Glutamatergic neuron (in vitro differentiated cells): Measurements from ENCODE around the gene NDUFV2. TPM values are rescaled to one million over a fixed set of nuclear protein-coding genes. Genes with fewer than 3 reads are reported as not detected.

Experiments
- DNase-seq: peaks from one replicate; pipeline ENCODE4 v3.0.0; 2022
- H3K27ac Mint-ChIP-seq: one replicate; pipeline ENCODE4 v1.8.0; 2020; ENCODE audit warnings: mild to moderate bottlenecking, mixed read lengths, inconsistent platforms; ENCODE audit not compliant: unreplicated experiment
- H3K27me3 Mint-ChIP-seq: one replicate; pipeline ENCODE4 v1.8.0; 2020; ENCODE audit warnings: mild to moderate bottlenecking, moderate library complexity, mixed read lengths, inconsistent platforms; ENCODE audit not compliant: unreplicated experiment
- H3K36me3 Mint-ChIP-seq: one replicate; pipeline ENCODE4 v1.8.0; 2020; ENCODE audit warnings: mild to moderate bottlenecking, mixed read lengths, inconsistent platforms; ENCODE audit not compliant: unreplicated experiment
- H3K4me1 Mint-ChIP-seq: one replicate; pipeline ENCODE4 v1.8.0; 2020; ENCODE audit warnings: mild to moderate bottlenecking, low read depth, mixed read lengths, inconsistent platforms; ENCODE audit not compliant: unreplicated experiment
- H3K4me3 Mint-ChIP-seq: one replicate; pipeline ENCODE4 v1.8.0; 2020; ENCODE audit warnings: mild to moderate bottlenecking, mixed read lengths, inconsistent platforms; ENCODE audit not compliant: unreplicated experiment
- H3K9me3 Mint-ChIP-seq: one replicate; pipeline ENCODE4 v1.8.0; 2020; ENCODE audit warnings: mild to moderate bottlenecking, moderate library complexity, mixed read lengths, inconsistent platforms; ENCODE audit not compliant: unreplicated experiment
- CTCF ChIP-seq: fragments of 200-600 bp; sonication (generic); IDR thresholded peaks from one replicate; pipeline ENCODE4 v1.5.0; 2021; ENCODE audit not compliant: partially characterized antibody, unreplicated experiment
- total RNA-seq: library from RNA; stranded (reverse); fragmentation: NEBNext Ultra II Directional; extraction: Animal tissue kit (Norgen Biotek cat#: 25700); gene quantifications from one replicate; pipeline ENCODE4 v1.2.1, GENCODE V29; 2021; ENCODE audit not compliant: unreplicated experiment

Gene NDUFV2
- total RNA-seq, 1 donor from 2014 or later = 133 TPM

GRCh38 chr18:9148203-9148552, 45.7 kb downstream of the NDUFV2 start:
- Mint-ChIP-seq H3K36me3 (no peaks in the 10 kb centered on the region), H3K4me3 (no peak overlapping the region), H3K27me3 (no peaks in the 10 kb centered on the region), H3K9me3 (no peaks in the 10 kb centered on the region), H3K27ac (no peak overlapping the region), H3K4me1 (peaks cover 14% of the 10 kb centered on the region)
- no peak for DNase-seq
- TF ChIP-seq CTCF = no peak

GRCh38 chr18:9150121-9150520, 47.6 kb downstream of the NDUFV2 start:
- no peak for DNase-seq
- Mint-ChIP-seq H3K9me3 (no peaks in the 10 kb centered on the region), H3K4me1 (peaks cover 14% of the 10 kb centered on the region), H3K4me3 (no peak overlapping the region), H3K36me3 (no peaks in the 10 kb centered on the region), H3K27me3 (no peaks in the 10 kb centered on the region), H3K27ac (no peak overlapping the region)
- no peak for TF ChIP-seq CTCF

- Mint-ChIP-seq H3K27me3 (no peaks in the 10 kb centered on the region), H3K27ac (no peak overlapping the region), H3K4me1 (peaks cover 7% of the 10 kb centered on the region), H3K9me3 (no peaks in the 10 kb centered on the region), H3K36me3 (no peaks in the 10 kb centered on the region), H3K4me3 (no peak overlapping the region)
- no peak for TF ChIP-seq CTCF
- no peak for DNase-seq
Observed at GRCh38 chr18:9153256-9153655, 50.8 kb downstream of the NDUFV2 start.

- no peak overlapping the region for H3K27ac Mint-ChIP-seq
- no peaks in the 10 kb centered on the region for H3K4me1 Mint-ChIP-seq
- no peaks in the 10 kb centered on the region for H3K27me3 Mint-ChIP-seq
Observed at GRCh38 chr18:9156604-9157249, 54.2 kb downstream of the NDUFV2 start.

More at GRCh38 chr18:9156604-9157249, 54.2 kb downstream of the NDUFV2 start:
- no peaks in the 10 kb centered on the region for H3K36me3 Mint-ChIP-seq
- no peak for TF ChIP-seq CTCF
- DNase-seq = no peak
- no peaks in the 10 kb centered on the region for H3K9me3 Mint-ChIP-seq
- H3K4me3 Mint-ChIP-seq = no peak overlapping the region
